ENCODE data around the gene ISL1.

Gene ISL1

GRCh38 chr5:51384281-51384840 is 1.1 kb downstream of the ISL1 start:
- TF ChIP-seq CREB1 (IDR thresholded peaks at IDR 0.05; ENCODE audit: low read depth) = no peak
- TF ChIP-seq EP300 (IDR thresholded peaks at IDR 0.05; ENCODE audit: borderline replicate concordance) = no peak

DNA sequence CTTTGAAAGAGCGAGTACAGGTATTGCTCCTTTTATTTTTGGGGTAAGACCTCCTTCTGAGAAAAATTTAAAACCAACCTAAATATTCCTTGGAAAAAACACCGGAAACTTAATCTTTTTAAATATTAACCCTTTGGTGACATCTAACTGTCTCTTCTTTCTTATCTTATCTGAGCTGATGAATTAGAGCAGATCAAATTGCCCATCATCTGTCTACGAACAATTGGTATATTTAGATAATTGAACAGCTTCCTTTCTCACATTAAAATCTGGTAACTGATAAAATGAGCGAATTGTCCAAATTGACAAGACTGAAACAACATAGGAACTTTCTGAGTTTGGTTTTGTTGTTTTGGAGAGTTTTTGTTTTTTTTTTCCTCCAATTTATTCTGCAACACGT is 2.0 kb downstream of the ISL1 start:
- TF ChIP-seq CEBPB (IDR thresholded peaks at IDR 0.05) = no peak
- TF ChIP-seq FOXM1 (IDR thresholded peaks at IDR 0.05; ENCODE audit: borderline replicate concordance, low read depth) = no peak
- TF ChIP-seq, protein P1, sequence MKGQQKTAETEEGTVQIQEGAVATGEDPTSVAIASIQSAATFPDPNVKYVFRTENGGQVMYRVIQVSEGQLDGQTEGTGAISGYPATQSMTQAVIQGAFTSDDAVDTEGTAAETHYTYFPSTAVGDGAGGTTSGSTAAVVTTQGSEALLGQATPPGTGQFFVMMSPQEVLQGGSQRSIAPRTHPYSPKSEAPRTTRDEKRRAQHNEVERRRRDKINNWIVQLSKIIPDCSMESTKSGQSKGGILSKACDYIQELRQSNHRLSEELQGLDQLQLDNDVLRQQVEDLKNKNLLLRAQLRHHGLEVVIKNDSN (IDR thresholded peaks at IDR 0.05) = no peak
- TF ChIP-seq TCF12 (IDR thresholded peaks at IDR 0.05; ENCODE audit: low read depth) = no peak
- no peak for TF ChIP-seq ZBTB7A (IDR thresholded peaks at IDR 0.05; ENCODE audit: low read depth)
- TF ChIP-seq, protein P2, sequence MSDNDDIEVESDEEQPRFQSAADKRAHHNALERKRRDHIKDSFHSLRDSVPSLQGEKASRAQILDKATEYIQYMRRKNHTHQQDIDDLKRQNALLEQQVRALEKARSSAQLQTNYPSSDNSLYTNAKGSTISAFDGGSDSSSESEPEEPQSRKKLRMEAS (IDR thresholded peaks at IDR 0.05) = no peak
- TF ChIP-seq TAF1 (IDR thresholded peaks at IDR 0.05; ENCODE audit: low read depth) = no peak

DNA sequence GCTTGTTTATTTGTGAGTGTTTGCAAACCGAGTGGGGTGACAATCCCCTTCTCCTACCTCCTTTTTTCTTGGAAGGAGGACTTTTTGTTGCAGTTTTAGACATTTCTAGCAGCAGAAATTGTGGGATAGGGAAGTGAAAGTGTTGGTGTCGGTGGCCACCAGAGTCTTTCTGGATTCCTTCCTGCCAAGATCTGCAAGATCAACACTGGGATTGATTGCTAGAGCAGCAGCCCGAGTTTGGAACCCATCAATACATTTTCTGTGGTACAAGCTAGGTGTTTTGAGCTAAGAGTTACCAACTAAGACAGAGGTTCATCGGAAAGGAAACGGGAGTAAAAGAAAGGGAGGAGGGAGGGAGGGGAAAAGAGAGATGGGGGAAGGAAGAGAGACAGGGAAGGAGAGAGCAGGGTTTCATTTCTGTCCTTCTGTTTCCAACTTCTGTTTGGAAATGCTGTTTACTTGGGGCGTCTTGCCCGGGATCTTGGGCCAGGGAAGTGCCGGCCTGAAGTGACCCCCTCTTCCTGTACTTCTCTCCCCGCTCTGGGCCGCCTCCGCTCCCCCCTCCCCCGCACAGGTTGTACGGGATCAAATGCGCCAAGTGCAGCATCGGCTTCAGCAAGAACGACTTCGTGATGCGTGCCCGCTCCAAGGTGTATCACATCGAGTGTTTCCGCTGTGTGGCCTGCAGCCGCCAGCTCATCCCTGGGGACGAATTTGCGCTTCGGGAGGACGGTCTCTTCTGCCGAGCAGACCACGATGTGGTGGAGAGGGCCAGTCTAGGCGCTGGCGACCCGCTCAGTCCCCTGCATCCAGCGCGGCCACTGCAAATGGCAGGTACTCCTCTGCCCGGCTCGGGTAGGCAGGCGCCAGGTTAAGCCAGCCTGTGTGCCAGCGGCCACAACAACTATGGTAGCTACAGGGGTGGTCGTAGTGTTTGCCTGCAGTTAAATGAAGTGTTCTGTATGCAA is 4.0 kb downstream of the ISL1 start:
- TF ChIP-seq, protein P3, sequence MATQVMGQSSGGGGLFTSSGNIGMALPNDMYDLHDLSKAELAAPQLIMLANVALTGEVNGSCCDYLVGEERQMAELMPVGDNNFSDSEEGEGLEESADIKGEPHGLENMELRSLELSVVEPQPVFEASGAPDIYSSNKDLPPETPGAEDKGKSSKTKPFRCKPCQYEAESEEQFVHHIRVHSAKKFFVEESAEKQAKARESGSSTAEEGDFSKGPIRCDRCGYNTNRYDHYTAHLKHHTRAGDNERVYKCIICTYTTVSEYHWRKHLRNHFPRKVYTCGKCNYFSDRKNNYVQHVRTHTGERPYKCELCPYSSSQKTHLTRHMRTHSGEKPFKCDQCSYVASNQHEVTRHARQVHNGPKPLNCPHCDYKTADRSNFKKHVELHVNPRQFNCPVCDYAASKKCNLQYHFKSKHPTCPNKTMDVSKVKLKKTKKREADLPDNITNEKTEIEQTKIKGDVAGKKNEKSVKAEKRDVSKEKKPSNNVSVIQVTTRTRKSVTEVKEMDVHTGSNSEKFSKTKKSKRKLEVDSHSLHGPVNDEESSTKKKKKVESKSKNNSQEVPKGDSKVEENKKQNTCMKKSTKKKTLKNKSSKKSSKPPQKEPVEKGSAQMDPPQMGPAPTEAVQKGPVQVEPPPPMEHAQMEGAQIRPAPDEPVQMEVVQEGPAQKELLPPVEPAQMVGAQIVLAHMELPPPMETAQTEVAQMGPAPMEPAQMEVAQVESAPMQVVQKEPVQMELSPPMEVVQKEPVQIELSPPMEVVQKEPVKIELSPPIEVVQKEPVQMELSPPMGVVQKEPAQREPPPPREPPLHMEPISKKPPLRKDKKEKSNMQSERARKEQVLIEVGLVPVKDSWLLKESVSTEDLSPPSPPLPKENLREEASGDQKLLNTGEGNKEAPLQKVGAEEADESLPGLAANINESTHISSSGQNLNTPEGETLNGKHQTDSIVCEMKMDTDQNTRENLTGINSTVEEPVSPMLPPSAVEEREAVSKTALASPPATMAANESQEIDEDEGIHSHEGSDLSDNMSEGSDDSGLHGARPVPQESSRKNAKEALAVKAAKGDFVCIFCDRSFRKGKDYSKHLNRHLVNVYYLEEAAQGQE (IDR thresholded peaks at IDR 0.05; ENCODE audit: low read depth) = no peak
- no peak for TF ChIP-seq EP300 (IDR thresholded peaks at IDR 0.05; ENCODE audit: borderline replicate concordance)

DNA sequence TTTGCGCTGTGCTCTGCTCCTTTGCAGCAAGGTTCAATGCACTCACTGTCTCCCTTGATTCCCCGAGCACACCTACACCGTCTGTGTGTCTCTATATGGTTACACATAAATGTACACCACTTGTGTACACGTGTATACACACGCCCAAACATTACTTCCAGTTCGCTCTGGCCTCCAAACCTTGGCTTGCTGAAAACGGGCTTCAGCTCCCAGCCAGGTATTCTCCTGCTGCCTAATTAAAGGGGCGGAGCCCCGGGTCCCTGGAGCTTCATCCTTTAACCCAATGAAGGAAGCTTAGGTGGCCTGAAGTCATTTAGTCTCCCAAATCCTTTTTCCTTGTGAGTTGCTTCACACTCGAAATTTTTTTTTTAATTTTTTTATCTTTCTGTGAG is 4.6 kb downstream of the ISL1 start:
- TF ChIP-seq EGR1 (IDR thresholded peaks at IDR 0.05) = no peak
- no peak for TF ChIP-seq RAD21 (IDR thresholded peaks at IDR 0.05; ENCODE audit: low read depth)
- TF ChIP-seq, protein P2 (IDR thresholded peaks at IDR 0.05) = no peak
- no peak for TF ChIP-seq EP300 (IDR thresholded peaks at IDR 0.05; ENCODE audit: borderline replicate concordance)
- no peak for TF ChIP-seq CREB1 (IDR thresholded peaks at IDR 0.05; ENCODE audit: low read depth)
- TF ChIP-seq, protein P1 (IDR thresholded peaks at IDR 0.05) = no peak
- TF ChIP-seq, protein P3 (IDR thresholded peaks at IDR 0.05; ENCODE audit: low read depth) = no peak
- TF ChIP-seq TCF12 (IDR thresholded peaks at IDR 0.05; ENCODE audit: low read depth) = no peak
- no peak for TF ChIP-seq TEAD4 (IDR thresholded peaks at IDR 0.05)

DNA sequence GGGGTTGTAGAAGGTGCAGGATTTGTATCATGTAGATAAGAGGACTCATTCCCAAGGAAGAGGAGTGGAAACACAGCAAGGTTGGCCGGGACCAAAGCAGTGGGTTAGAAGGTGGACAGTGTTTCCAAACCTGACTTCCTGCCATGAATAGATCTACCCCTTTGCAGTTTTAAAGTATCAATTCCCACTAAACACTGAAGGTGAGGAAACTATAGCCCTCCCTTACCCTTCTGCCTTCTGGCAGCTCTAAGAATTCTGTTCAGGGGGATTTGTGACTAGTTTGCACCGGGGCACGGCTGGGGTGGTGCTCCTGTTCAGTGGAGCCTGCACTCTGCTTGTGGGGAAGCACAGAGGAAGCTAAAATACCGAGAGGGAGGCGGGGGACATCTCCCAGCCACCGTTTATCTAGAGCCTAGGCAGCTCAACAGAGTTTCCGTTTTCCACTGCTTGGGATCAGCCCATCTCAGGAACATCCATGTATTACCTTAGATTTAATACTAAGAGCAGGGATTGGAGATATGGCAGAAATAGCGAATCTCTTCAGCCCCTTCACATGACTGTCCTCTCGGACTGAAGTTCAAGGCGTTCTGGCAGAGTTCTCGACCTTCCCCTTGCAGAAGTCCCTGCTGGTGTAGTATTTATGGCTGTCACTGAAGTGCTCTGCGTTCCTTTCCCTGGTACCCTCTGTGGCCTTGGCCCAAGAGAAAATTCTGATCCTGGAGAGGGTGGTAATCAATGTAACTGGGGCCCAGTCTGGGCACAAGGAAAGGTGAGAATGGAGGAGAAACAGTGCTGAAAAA is 5.4 kb downstream of the ISL1 start:
- no peak for TF ChIP-seq TAF1 (IDR thresholded peaks at IDR 0.05; ENCODE audit: low read depth)

DNA sequence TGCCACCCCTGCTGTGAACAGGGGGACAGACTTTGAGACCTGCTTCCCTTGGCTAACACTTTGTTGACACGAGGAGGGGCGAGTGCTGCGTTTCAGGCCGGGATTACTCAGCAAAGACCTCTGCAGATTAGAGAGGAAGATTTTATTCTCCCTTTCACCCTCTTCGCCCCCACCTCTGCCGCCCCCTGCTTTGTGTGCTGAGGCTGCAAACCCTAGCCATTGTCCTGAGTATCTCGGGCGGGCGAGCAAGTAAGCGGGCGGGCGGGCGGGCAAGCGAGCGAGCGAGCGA is 6.0 kb downstream of the ISL1 start:
- TF ChIP-seq TAF1 (IDR thresholded peaks at IDR 0.05; ENCODE audit: low read depth) (no peak), EGR1 (IDR thresholded peaks at IDR 0.05) (no peak), TEAD4 (IDR thresholded peaks at IDR 0.05) (no peak), ZBTB7A (IDR thresholded peaks at IDR 0.05; ENCODE audit: low read depth) (no peak), FOXM1 (IDR thresholded peaks at IDR 0.05; ENCODE audit: borderline replicate concordance, low read depth) (no peak), TCF12 (IDR thresholded peaks at IDR 0.05; ENCODE audit: low read depth) (no peak), YY1 (IDR thresholded peaks at IDR 0.05; ENCODE audit: low read depth) (no peak), CREB1 (IDR thresholded peaks at IDR 0.05; ENCODE audit: low read depth) (no peak), CEBPB (IDR thresholded peaks at IDR 0.05) (no peak), EP300 (IDR thresholded peaks at IDR 0.05; ENCODE audit: borderline replicate concordance) (no peak), NFIC (IDR thresholded peaks at IDR 0.05) (no peak), RAD21 (IDR thresholded peaks at IDR 0.05; ENCODE audit: low read depth) (no peak)
- TF ChIP-seq, protein P2 (IDR thresholded peaks at IDR 0.05) = no peak
- TF ChIP-seq, protein P1 (IDR thresholded peaks at IDR 0.05) = no peak
- TF ChIP-seq, protein P3 (IDR thresholded peaks at IDR 0.05; ENCODE audit: low read depth) = no peak
